Neural cell (in vitro differentiated cells): ENCODE results near the gene PFKM.

Experiments
- CTCF ChIP-seq: fragments of 450-650 bp; IDR thresholded peaks from 2 replicates; pipeline ENCODE4 v1.5.1; 2014; ENCODE audit warnings: antibody characterized with exemption, mild to moderate bottlenecking, moderate library complexity; ENCODE audit not compliant: poor library complexity, severe bottlenecking
- EP300 ChIP-seq: fragments of 450-650 bp; conservative IDR thresholded peaks from 2 replicates; pipeline ENCODE4 v1.6.1; 2014; ENCODE audit warnings: antibody characterized with exemption, mild to moderate bottlenecking, moderate library complexity; ENCODE audit not compliant: poor library complexity, severe bottlenecking
- EZH2 ChIP-seq: fragments of 200-600, 300-800 bp; shearing (Covaris generic), sonication (generic); IDR thresholded peaks from 2 replicates; pipeline ENCODE4 v1.6.1; 2014; ENCODE audit warnings: antibody characterized with exemption, low read length, borderline replicate concordance, mild to moderate bottlenecking; ENCODE audit not compliant: insufficient read depth, poor library complexity, severe bottlenecking
- POLR2AphosphoS5 ChIP-seq: IDR thresholded peaks from 2 replicates; pipeline ENCODE4 v1.6.1; 2012
- RAD21 ChIP-seq: fragments of 450-650 bp; conservative IDR thresholded peaks from 2 replicates; pipeline ENCODE4 v1.6.1; 2014; ENCODE audit warnings: antibody characterized with exemption, mild to moderate bottlenecking, moderate library complexity
- REST ChIP-seq: IDR thresholded peaks from 2 replicates; pipeline ENCODE4 v1.6.1; 2012; ENCODE audit warnings: borderline replicate concordance
- SMC3 ChIP-seq: fragments of 450-650 bp; conservative IDR thresholded peaks from 2 replicates; pipeline ENCODE4 v1.6.1; 2014; ENCODE audit warnings: antibody characterized with exemption, mild to moderate bottlenecking, moderate library complexity; ENCODE audit not compliant: poor library complexity
- TAF1 ChIP-seq: IDR thresholded peaks from 2 replicates; pipeline ENCODE4 v1.6.1; 2012; ENCODE audit warnings: low read depth

GRCh38 chr12:48169011-48169410 lies 49.8 kb downstream of the PFKM start:
- TF ChIP-seq CTCF (no peak), REST (no peak), SMC3 (no peak), EP300 (no peak), POLR2AphosphoS5 (no peak), EZH2 (no peak), TAF1 (no peak), RAD21 (no peak)
